Limb (tissue), 2 donors: ENCODE measurements around the gene USP24.
A peak's percentile ranks its signal among the peaks of the same experiment; 100 is the strongest.

ENCODE experiments used
- DNase-seq, 2 donors: peaks; one replicate each; pipeline ENCODE4 v3.0.0-alpha.2; 2016; ENCODE audit errors: extremely low spot score in 2 of 2

Gene USP24

GRCh38 chr1:55071477-55071876, 143.7 kb downstream of the USP24 start:
- peak in 1 of 2 donors; percentile 38 for DNase-seq

DNA sequence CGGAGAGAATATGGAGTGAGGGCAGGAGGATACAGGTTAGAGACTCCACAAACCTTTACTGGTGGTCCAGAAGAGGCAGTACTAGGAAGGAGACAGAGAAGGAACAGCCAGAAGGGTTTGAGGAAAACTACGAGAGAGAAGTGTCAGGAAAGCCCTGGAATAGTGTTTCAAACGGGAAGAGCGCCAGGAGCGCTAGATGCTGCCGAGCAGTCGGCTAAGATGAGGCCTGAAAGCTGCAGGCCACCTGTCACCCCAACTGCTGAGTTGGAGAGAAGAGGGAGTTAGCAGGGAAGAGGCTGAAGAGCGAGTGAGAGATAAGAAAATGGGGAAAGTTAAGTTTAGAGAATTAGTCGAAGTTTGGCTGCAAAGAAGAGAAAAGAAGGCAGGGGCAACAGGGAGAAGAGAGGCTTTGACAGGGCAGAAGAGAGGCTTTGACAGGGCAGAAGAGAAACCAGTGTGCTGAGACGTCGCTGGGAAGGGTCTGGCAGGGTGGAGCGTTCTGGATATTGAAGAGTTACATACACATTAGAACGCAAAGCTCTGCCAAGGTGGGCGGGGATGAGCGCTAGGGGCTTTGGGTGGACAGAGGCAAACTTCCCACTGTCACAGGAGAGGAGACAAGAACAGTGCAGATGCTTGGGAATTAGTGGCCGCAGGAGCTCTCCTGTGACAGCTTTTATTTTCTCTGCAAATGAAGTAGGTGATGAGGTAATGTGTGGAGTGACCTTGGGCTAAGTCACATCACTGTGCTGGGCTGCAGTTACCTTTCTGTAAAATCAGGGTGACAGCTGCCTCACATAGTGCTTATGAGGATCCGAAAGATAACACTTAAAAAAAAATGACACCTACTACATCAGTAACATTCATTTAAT, 144.6 kb downstream of the USP24 start:
- peak in 1 of 2 donors; percentile 57 for DNase-seq

GRCh38 chr1:55069280-55069679, 145.9 kb downstream of the USP24 start:
- DNase-seq = no peak

DNA sequence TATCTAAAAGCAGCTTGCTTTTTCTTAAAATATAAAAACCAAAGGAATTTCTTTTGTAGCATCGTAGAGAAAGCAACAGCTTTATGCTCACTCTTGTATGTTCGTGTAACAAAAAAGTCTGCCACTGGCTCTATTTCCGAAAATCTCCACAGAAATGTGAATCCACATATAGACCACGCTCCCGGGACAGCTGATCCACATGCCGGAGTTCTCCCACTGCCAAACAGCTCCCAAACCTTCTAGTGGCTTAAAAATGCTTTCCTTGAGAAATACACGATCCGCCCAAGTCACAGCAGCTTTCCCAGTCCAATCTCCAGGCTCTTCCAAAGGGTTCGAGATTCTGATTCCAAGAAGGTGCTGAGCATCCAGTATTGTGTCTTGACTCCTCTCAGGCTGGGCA, 146.5 kb downstream of the USP24 start:
- DNase-seq = no peak

- no peak for DNase-seq
Observed at GRCh38 chr1:55067914-55068313, 147.2 kb downstream of the USP24 start.

DNA sequence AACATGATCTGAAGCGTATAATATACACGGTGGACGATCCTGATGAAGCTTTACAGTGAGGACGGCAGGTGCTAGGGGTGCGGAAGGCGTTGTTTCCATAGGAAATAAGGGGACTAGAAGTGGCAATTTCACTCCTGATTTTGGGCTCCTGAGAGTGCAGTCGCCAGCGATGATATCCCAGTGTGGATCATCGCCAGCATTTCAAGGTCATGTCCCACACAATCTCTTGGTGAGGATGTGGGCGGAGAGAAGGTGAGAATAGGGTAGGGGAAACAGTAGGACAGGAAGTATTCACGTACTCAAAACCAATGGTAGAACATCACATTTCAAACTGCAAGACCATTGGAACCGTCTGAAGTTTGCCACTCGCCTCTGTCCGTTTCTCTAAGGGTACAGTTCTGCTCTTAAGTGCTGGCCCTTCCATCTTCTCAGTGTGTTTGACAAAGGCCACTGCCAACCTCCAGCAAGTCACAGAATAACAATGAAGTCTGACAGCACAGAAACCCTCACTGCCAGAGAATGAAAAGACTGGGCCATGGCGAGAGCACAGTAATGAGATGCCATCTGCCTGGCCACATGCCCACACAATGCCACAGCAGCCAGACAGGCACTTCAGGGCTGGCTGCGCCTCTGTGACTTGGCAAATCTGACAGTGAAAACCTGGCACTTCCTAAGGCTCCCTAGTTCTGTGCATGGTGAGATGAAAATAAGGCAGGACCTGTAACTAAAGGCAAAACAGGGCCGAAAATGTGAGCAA, 148.0 kb downstream of the USP24 start:
- no peak for DNase-seq

- DNase-seq = no peak
Observed at GRCh38 chr1:55065648-55066047, 149.5 kb downstream of the USP24 start.

- DNase-seq = no peak
Observed at GRCh38 chr1:55064861-55065263, 150.3 kb downstream of the USP24 start.

DNA sequence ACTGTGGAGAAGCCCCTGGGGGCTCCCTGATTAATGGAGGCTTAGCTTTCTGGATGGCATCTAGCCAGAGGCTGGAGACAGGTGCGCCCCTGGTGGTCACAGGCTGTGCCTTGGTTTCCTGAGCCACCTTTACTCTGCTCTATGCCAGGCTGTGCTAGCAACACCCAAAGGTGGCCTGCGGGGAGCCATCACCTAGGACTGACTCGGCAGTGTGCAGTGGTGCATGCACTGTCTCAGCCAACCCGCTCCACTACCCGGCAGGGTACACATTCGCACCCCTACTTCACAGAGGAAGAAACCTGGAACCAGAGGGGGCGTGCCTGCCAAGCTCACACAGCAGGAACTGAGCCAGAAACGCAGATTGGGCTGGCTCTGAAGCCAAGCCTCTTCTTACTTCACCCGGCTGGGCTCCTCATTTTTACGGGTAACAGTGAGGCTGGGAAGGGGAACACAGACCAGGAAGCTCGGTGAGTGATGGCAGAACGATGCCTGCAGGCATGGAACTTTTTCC, 151.0 kb downstream of the USP24 start:
- no peak for DNase-seq

DNA sequence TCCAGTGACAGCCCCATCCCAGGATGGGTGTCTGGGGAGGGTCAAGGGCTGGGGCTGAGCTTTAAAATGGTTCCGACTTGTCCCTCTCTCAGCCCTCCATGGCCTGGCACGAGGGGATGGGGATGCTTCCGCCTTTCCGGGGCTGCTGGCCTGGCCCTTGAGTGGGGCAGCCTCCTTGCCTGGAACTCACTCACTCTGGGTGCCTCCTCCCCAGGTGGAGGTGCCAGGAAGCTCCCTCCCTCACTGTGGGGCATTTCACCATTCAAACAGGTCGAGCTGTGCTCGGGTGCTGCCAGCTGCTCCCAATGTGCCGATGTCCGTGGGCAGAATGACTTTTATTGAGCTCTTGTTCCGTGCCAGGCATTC, 151.6 kb downstream of the USP24 start:
- DNase-seq = no peak

DNA sequence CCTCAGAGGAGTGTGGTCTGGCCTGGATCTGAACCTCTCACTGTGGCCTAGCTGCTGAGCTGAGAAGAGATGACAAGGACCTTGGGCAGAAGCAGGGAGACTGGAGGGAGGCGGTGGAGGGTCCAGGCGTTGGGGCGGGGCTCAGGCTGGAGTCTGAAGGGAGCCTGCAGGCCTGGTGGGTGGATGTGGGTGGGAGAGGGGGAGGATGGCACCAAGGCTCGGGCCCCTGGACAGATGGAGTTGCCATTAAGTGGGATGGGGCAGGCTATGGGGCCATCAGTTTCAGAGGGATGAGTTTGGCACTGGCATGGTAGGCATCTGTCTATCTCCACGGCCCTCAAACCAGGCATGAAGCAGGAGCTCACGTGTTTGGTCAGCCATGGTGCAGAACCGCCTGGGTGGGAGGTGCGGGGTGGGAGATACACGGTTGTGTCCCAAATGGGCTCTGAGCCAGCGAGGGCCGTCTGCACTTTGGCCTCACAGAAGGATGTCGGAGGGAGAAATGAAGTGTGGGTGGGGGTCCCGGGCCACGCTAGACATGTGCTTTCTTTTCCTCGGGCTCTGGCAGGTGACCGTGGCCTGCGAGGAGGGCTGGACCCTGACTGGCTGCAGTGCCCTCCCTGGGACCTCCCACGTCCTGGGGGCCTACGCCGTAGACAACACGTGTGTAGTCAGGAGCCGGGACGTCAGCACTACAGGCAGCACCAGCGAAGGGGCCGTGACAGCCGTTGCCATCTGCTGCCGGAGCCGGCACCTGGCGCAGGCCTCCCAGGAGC, 152.2 kb downstream of the USP24 start:
- DNase-seq = no peak

GRCh38 chr1:55061706-55062321, 153.3 kb downstream of the USP24 start:
- DNase-seq = no peak

DNA sequence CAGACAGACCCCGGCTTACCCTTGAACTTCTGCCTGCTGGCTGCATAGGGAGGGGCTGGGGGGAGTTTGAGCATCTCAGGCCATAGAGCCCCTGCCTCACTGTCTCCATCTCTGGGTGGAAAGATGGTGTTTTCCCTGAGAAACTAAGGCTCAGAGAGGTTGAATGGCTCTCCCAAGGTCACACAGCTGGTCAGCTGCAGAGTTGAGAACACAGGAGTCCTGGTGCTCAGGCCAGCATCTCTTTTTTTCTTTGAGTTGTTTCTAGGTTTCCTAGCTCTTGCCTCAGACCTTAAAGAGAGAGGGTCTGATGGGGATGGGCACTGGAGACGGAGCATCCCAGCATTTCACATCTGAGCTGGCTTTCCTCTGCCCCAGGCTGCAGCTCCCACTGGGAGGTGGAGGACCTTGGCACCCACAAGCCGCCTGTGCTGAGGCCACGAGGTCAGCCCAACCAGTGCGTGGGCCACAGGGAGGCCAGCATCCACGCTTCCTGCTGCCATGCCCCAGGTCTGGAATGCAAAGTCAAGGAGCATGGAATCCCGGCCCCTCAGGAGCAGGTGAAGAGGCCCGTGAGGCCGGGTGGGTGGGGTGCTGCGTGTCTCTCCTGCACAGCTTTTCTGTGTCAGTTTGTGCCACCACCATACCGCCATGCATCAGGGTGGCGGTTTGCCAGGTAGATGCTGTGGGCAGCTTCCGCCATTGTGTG, 154.0 kb downstream of the USP24 start:
- DNase-seq = no peak

DNA sequence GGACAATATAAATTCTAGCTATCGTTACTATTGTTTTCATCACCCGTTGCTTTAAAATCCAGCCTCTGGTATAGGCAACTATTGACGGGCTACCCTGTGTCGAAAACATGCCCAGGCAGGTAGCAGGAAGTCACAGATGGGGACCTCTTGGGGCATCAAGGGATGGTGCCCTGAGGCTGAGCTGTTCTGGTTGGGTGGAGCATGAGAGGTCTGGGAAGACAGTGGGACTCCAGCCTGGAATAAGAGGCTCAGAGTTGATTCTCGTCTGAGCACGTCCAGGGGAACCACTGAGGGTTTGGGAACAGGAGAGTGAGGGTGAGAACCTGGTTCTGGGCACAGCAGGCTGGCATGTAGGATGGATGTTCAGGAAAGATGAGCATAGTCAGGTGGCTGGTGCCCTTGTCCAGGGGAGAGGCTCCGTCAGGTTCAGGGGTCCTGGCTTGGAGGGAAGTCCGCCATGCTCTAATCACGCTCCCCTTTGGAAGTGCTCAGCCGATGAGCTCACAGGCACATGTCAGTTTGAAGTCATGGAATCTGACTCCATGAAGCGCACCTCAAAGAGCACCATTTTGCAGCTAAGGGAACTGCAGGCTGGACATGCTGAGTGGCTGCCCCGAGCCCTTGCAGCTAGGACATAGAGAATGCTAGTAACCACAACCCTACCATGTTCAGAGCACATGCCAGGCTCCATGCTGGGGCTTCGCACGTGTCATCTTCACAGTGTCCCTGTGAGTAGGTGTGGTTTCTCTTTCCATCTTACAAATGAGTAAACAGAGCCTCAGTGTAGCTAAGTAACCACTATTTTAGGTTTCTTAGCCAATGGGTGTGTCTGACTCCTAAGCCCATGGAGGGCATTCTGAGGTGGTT, 154.8 kb downstream of the USP24 start:
- DNase-seq = no peak

DNA sequence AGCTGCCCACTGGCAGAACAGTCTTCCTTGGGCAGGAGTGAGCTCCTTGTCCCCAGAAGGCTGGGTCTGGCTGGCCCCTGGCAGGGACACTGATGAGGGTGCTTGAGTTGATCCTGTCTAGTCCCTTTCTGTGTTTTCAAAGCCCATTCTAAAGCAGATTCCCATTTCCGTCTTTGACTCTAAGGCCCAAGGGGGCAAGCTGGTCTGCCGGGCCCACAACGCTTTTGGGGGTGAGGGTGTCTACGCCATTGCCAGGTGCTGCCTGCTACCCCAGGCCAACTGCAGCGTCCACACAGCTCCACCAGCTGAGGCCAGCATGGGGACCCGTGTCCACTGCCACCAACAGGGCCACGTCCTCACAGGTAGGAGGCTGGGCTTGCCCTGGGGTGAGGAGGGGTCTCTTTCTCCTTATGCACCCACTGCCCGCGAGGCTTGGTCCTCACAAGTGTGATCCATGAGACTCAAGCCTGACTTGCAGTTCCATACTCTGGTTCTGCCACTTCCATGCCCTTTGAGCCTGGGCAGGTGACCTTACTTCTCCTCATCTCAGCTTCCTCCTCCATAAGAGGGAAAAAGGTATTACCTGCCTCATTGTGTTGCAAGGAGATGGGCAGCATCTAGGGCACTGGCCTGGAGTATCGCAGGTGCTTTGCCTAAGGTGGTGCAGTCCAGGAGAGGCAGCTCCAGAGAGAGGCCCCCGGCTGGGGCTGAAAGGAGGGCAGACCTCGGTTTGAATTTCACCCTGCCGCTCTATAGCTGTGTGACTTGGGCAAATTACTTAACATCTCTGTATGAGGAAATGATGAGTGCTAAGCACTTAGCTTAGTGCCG, 155.6 kb downstream of the USP24 start:
- no peak for DNase-seq

DNA sequence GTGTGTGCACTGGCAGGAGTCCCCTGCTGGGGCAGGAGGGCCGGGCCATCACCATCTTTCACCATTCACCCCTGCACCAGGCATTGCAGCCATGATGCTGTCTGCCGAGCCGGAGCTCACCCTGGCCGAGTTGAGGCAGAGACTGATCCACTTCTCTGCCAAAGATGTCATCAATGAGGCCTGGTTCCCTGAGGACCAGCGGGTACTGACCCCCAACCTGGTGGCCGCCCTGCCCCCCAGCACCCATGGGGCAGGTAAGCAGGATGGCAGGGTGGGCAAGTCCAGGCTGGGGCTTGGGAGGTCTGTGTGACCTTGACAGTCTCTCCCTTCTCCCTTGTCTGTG, 157.2 kb downstream of the USP24 start:
- no peak for DNase-seq

DNA sequence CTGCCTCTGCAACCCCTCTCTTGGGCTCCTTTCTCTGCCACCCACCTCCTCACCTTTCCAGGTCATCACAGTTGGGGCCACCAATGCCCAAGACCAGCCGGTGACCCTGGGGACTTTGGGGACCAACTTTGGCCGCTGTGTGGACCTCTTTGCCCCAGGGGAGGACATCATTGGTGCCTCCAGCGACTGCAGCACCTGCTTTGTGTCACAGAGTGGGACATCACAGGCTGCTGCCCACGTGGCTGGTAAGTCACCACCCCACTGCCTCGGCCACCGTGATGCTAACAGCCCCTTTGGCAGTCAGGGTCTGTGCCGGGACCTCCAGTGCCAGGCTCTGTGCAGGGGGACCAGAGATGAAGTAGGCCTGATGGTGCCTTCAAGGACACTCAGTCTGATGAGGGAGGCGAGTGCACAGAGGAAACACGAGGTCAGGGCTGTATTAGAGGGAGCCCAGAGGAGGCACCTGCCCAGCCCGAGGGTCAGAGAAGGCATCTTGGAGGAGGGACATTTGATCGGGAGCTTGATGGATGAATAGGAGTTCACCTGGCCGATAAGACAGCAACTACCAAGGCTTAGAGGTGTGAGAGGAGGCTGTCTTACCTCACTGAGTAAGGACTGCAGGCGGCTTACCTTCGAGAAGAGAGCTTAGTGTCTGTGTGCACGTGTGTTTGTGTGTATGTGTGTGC, 157.8 kb downstream of the USP24 start:
- no peak for DNase-seq

- no peak for DNase-seq
Observed at GRCh38 chr1:55056632-55056992, 158.6 kb downstream of the USP24 start.
